Fibroblast of gingiva (primary cell): Measurements from ENCODE around the gene CIBAR2.
A peak's percentile ranks its signal among the peaks of the same experiment; 100 is the strongest.

ENCODE experiments used
- DNase-seq: peaks from one replicate; pipeline ENCODE4 v3.0.0-alpha.2; 2011; ENCODE audit warnings: low read depth

Gene CIBAR2

GRCh38 chr16:85144026-85144915, 32.0 kb upstream of the CIBAR2 start:
- no peak for DNase-seq

GRCh38 chr16:85142771-85143211, 30.5 kb upstream of the CIBAR2 start:
- DNase-seq: no peak

GRCh38 chr16:85142129-85142513, 29.8 kb upstream of the CIBAR2 start:
- no peak for DNase-seq

- DNase-seq: no peak
Observed at GRCh38 chr16:85141491-85142128, 29.3 kb upstream of the CIBAR2 start.

- no peak for DNase-seq
Observed at GRCh38 chr16:85140455-85141012, 28.3 kb upstream of the CIBAR2 start.

GRCh38 chr16:85139881-85140339, 27.6 kb upstream of the CIBAR2 start:
- no peak for DNase-seq

GRCh38 chr16:85138825-85139627, 26.8 kb upstream of the CIBAR2 start:
- DNase-seq: no peak

GRCh38 chr16:85138073-85138824, 26.0 kb upstream of the CIBAR2 start:
- no peak for DNase-seq

- DNase-seq: peak; percentile 96
Observed at GRCh38 chr16:85137323-85138072, 25.2 kb upstream of the CIBAR2 start.

- DNase-seq: peak; percentile 65
Observed at GRCh38 chr16:85136702-85137322, 24.5 kb upstream of the CIBAR2 start.

- peak; percentile 21 for DNase-seq
Observed at GRCh38 chr16:85136213-85136701, 24.0 kb upstream of the CIBAR2 start.

GRCh38 chr16:85134789-85135142, 22.5 kb upstream of the CIBAR2 start:
- no peak for DNase-seq

- DNase-seq: no peak
Observed at GRCh38 chr16:85134076-85134788, 22.0 kb upstream of the CIBAR2 start.

- no peak for DNase-seq
Observed at GRCh38 chr16:85133290-85133599, 21.0 kb upstream of the CIBAR2 start.

GRCh38 chr16:85132456-85133289, 20.4 kb upstream of the CIBAR2 start:
- DNase-seq: no peak

- DNase-seq: no peak
Observed at GRCh38 chr16:85130705-85131028, 18.4 kb upstream of the CIBAR2 start.

GRCh38 chr16:85129876-85130704, 17.8 kb upstream of the CIBAR2 start:
- DNase-seq: peak; percentile 72
